LHCN-M2 (cell line): ENCODE measurements around the gene PPIP5K2. TPM values are rescaled to one million over a fixed set of nuclear protein-coding genes. Genes with fewer than 3 reads are reported as not detected.

Source experiments
- DNase-seq: peaks from one replicate; pipeline ENCODE4 v3.0.0-alpha.2; 2012; ENCODE audit warnings: low read depth
- total RNA-seq: library from RNA; depleted of rRNA; stranded (reverse); fragments of >200 nt; gene quantifications from 2 replicates; pipeline ENCODE4 v1.2.3, GENCODE V29; 2014; rRNA removed

Gene PPIP5K2
- total RNA-seq, 1 experiment from 2014 or later = 49.2 TPM

GRCh38 chr5:103243665-103244064 is 123.6 kb downstream of the PPIP5K2 start:
- peak; percentile 18 for DNase-seq

- DNase-seq = no peak
Observed at GRCh38 chr5:103244398-103244797, 124.3 kb downstream of the PPIP5K2 start.

- DNase-seq = no peak
Observed at GRCh38 chr5:103245761-103246160, 125.7 kb downstream of the PPIP5K2 start.

GRCh38 chr5:103247118-103247517 is 127.0 kb downstream of the PPIP5K2 start:
- DNase-seq = no peak

GRCh38 chr5:103249068-103249467 is 129.0 kb downstream of the PPIP5K2 start:
- DNase-seq = no peak

- no peak for DNase-seq
Observed at GRCh38 chr5:103254921-103255320, 134.8 kb downstream of the PPIP5K2 start.

GRCh38 chr5:103255691-103256090 is 135.6 kb downstream of the PPIP5K2 start:
- no peak for DNase-seq

- no peak for DNase-seq
Observed at GRCh38 chr5:103256178-103256577, 136.1 kb downstream of the PPIP5K2 start.

GRCh38 chr5:103258368-103258956 is 138.4 kb downstream of the PPIP5K2 start, which contains the start of gene MACIR:
MACIR (plus strand) TSS chr5:103258763; CDS start chr5:103275920, 17,157 bp downstream.
- peak; percentile 97 for DNase-seq

- DNase-seq = peak; percentile 42
Observed at GRCh38 chr5:103258957-103259704, 139.0 kb downstream of the PPIP5K2 start.

- DNase-seq = no peak
Observed at GRCh38 chr5:103259705-103260355, 139.7 kb downstream of the PPIP5K2 start.

GRCh38 chr5:103260951-103261350 is 140.8 kb downstream of the PPIP5K2 start:
- DNase-seq = no peak

Other genes starting within 250 kb of the PPIP5K2 start
- gene GIN1, start 163 bp upstream of the PPIP5K2 start, total RNA-seq = 5.6 and 9.8 TPM in 2 replicates
- gene MACIR, start 138.5 kb downstream of the PPIP5K2 start, total RNA-seq = 11.6 and 15.3 TPM in 2 replicates